Activated CD4-positive, alpha-beta T cell treated with anti-CD3 and anti-CD28 coated beads for 48 hours (primary cell): ENCODE measurements around the gene RBPJ.

Source experiments
- DNase-seq: peaks from one replicate; pipeline ENCODE4 v3.0.0-alpha.2; 2020

The RBPJ gene

DNA sequence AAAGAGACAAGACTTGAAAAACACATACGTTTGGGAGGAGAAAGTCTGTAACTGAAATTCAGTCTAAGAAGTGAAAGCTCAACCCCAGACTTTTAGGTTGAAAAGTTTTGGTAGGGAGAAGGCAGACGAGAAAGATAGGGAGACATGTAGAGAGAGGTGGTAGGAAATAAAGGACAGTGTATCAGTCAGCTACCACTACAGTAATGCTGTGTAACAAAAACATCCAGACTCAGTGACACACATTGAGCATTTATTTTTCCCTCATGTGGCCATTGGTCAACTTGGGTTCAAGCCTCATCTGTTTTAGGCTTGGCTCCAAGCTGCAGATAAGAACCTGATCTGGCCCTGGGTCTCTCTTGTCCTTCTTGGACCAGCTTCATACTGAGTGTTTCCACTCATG is 142.6 kb downstream of the RBPJ start:
- no peak for DNase-seq

DNA sequence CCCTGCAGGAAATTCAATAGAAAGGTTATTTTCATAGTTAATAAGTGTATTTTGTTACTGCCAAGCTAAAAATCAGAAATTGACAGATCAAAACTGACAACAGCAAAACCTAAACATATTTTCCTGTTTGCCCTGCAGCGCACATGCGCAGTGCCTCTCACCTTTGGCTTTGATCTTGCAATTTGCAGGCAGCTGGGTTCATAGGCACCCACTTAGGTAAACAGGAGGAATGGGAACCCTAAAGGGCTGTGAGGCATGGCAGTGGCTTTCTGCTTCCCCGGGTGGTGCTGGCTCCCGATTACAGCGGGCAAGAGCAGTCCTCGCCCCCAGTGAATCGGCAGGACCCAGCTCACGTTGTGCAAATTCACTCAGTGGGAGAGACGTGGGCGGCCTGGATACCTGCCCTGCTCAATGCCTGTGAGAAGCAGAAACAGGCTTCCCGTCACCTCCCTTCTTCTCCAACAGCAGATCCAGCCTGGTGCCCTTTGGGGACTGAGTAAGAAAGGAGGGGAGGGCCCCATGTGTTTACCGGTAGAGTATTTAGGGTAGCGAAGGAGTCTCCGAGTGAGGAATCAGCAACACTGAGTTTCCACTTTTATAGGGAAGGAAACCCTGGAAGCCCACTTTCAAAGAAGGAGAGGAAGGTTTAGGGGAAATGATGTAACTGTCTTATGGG is 143.7 kb downstream of the RBPJ start:
- no peak for DNase-seq

DNA sequence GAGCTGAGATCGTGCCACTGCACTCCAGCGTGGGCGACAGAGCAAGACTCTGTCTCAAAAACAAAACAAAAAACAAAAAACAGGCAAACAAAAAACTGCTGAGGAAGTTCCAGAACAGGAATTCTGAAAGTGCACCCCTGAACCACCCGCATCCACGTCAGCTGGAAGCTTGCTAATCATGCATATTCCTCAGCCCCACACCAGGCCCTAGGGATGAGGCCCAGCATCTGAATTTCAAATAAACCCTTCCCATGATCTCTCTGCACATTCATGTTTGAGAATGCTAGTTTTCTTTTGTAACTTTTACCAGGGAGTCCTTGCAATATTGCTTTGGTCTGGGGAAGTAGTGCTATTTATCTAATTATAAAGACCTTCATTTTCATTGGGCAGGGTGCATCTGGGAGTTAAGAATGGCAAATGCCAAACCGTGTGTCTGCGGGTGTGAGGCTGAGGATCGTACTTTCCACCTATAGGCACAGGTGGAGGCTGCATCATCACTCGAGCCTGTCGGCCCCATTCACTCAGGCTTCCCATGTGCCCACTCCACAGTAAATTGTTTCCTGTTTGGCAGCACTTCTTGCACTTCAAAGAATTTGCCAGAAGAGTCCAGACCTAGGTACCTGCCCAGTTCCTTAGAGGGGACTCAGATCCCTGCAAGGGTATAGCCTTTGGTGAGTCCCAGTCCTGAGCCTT is 145.9 kb downstream of the RBPJ start:
- DNase-seq = no peak

DNA sequence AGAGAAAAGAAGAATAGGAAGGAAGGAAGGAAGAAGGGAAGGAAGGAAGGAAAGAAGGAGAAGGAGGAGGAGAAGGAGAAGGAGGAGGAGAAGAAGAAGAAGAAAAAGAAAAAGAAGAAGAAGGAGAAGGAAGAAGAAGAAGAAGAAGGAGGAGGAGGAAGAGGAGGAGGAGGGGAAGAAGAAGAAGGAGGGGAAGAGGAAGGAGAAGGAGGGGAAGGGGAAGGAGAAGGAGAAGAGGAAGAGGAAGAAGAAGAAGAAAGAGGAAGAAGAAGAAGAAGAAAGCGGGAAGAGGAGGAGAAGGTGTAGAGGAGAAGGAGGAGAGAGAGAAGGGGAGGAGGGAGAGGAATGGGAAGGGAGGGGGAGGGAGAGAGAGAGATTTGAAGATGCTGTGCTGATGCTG is 146.9 kb downstream of the RBPJ start:
- DNase-seq = no peak

DNA sequence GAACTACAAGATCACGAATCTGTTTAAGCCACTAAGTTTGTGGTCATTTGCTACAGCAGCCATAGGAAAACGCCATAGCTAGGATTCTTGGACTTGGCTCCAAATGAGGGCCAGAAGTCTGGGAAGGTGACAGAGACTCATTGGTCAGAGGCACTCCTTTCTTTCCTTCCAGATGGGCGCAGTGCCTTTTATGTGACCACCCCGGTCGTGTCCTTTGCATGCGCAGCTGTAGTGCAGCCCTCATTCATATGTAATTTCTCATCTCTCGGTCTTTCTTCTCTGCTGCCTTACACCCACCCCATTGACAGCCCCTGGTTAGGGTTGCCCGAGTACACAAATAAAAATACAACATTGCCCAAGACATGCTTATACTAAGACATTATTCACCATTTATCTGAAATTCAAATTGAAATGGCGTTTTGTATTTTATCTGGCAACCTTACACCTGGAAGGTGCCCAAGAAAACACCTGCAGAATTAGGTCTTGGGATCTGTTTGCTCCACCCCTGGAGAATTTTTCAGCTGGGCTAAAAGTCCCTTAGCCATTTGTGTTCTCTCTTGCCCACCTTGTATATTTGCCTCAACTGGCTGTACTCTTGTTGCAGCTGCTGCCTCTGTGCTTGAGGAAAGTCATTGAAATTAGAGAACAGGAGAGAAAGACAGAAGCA is 147.6 kb downstream of the RBPJ start:
- DNase-seq = no peak

DNA sequence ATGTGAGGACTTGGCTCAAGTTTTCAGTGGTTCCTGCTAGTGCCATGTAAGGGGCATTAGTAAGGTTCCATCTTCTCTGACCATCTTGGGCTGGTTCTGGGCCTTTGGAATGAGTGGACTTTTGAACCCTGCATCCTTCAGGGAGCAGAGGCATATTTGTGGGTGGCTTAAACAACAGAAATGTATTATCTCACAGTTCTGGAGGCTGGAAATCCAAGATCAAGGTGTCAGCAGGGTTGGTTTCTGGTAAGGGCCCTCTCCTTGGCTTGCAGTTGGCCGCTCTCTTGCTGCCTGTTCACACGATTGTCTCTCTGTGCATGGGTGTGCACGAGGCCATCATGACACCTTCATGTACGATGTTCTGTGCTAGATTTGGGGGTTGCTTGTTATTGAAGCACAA is 148.2 kb downstream of the RBPJ start:
- no peak for DNase-seq

DNA sequence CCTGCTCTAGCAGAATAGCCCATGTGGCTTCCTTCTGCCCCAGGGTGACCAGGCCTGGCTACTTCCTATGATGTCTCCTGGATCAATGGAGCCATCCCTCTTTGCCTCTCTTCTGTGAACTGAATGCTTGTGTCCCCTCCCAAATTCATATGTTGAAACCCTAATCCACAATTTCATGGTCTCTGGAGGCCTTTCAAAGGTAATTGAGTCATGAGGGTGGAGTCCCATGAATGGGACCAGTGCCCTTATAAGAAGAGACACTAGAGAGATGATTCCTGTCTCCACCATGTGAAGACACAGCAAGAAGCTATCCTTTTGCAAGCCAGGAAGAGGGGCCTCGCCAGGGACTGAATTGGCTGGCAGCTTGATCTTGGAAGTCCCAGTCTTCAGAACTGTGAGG is 151.1 kb downstream of the RBPJ start:
- DNase-seq = no peak

DNA sequence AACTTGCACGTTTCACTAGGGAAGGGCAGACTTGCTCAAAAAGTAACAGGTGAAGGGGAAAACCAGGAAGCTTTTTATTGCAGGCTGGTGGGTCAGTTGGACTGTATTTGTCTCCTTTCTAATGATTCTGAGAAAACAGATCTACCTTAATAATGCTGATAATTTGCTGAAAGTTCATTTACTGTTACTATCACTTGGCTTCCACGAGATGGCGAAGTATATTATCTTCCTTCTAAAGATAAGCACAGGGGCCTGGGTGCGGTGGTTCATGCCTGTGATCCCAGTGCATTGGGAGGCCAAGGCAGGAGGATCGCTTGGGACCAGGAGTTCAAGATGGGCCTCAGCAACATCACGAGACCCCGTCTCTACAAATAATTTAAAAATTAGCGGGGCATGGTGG is 153.1 kb downstream of the RBPJ start:
- DNase-seq = no peak

DNA sequence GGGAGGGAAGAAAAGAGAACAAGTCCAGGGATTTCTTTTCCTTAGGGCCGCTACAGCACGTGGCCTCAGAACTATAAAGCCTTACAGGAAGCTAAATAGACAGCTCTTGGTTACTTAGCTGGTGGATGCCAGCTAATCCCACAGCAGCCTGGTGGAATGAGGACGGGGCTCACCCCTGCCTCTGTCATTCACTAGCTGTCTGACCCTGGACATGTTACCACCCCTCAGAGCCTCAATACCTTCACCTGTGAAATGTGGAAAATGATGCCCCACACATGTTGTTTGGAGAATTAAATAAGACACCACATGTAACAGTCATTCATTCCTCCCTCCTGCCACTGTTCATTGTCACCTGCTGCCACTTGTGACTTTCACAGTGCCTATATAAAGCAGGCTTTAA is 153.7 kb downstream of the RBPJ start:
- no peak for DNase-seq

DNA sequence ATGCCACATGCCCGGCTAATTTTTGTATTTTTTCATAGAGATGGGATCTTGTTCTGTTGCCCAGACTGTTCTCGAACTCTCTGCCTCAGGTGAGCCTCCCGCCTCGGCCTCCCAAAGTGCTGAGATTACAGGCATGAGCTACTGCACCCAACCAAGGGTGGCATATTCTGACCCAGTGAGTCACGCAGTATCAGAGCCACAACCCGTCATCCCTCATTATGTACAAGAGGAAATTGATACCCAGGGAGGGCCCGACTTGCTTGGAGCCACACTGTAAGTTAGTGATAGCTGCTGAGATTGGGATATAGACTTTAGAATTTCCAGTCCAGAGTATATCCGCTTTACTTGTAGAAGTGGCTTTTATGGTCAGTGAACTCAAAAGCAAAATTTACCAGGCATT is 154.9 kb downstream of the RBPJ start:
- DNase-seq = no peak

DNA sequence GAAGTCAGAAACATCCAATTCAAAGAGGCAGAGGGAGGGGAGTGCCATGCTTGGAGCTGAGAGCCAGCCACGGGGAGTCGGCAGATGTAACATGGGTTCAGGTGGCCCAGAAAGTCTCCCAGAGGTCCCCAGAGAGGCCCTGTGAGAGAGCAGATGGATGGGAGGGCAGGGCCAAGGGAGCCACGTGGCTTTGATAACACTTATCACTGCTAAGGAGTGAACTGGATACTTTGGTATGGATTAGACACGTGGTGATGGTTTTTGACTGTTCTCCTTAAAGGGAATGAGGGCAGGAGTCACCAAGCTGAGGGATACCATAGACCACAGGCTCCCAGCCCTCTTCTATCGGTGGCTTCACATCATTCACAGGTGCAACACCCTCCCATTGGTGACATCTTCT is 155.7 kb downstream of the RBPJ start:
- DNase-seq = no peak

DNA sequence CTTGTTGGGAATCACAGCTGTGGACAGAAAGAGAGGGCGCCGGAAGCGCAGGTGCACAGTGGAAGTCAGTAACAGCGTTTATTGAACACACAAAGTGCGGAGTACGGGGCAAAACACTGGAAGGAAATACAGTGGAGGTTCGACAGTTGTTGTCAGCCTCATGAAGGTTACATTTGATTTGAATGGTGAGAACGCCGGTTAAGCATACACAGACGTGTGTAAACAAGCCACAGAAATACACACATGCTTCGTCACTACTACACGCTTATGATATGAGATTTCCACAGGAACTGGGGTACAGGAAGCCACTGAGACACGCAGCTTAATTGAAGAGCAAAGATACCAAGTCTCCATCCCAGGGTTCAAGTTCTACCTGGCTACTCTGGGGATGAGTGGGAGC is 157.5 kb downstream of the RBPJ start:
- DNase-seq = no peak

DNA sequence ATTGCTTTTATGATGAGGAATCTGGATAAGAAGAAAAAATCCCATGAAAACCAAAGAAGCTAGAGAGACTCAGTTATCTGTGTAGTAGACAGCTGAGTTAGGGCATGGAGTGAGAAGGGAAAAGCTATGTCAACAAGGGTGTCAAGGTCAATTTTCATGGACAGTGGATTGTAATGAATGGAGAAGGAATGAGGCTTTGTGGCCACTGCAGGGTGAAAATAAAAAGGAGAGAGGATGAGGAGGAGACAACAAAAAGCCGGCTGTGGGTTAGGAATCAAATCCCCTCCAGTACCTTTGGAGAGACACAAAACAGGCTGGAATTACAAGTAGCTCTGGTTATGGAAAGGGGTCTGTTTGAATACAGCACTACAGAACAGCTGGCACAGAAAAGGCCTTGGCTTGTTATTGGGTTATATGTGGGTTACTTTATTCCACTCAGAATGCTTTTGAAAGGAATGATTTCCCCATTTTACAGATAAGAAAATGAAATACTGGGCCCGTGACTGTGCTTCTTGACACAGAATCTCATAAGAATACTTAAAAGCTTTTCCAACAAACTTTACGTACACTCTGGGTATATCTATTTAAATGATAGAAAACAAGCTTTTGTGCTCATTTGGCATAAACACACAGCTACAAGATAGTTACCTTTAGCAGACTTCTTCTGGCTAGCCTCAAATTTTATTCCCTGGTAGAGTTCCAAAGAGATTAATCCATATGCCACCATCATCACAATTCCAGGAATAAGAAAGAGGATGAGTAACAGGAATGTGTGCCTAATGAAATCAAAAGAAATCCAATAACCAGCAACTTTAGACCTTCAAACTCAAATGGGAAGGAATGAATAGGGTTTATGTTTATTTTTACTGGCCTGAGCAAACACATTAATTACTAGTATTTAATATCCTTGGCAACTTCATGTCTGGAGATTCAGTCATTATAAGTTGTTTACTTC is 162.0 kb downstream of the RBPJ start:
- no peak for DNase-seq

DNA sequence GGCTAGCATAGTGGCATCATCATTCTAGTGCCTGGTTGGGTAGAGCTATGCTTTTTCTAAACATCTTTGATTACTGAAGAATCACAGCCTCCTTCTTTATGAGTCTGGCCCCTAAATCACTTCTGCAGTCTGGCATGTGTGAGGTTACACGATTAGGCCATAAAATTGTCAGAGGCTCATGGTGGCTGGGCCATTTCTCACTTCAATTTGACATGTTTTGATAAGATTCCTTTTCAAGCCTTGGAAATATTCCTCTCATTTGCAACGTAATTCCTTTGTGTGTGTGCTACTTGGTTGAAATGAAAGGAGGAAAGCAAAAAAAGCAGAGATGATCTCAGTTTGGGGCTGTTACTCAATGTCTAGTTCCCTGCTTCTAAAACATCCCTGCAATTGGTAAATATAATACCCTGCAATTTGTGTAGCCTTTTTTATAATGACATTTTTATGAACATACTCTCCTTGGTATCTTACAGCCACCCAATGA is 163.3 kb downstream of the RBPJ start:
- no peak for DNase-seq

DNA sequence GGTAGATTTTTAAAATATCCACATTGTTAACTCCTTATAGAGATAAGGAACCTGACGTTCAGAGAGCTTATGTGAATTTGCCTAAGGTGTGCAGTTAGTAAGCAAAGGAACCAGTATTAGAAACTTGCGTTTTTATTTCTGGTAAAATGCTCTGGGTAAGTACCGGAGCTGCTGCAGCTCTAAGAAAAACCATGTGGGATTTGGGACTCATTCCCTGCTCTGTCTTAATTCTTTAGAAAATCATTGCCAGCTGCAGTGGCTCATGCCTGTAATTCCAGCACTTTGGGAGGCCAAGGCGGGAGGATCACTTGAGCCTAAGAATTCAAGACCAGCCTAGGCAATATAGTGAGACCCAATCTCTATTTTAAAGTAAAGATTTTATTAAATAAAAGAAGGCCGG is 163.7 kb downstream of the RBPJ start:
- no peak for DNase-seq
